Measurements from ENCODE around the gene TCHP. TPM values are rescaled to one million over a fixed set of nuclear protein-coding genes. Genes with fewer than 3 reads are reported as not detected.

The TCHP gene
- total and polyA plus RNA-seq, 12 donors, result 7.0 to 14.1 (median 9.1) TPM

DNA sequence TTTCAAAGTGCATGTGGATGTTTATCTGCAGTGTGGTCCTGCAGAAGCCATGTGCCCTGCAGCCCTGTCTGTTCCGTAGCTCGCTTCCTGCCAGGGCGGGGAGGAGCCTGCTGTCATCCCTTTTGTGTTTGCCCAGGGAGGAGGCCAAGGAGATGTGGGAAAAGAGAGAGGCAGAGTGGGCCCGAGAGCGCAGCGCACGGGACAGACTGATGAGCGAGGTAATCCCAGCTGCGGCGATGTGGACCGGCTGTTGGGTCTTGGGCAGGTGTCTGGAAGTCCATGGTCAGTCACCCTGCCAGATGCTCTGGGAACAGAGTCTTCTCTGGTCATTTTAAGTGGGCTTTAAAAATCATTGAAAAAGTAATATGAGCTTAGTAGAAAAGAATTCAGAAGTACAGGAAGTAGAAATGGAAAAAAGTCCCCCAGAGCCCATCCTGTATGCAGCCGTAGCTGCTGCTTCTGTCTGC lies 12.8 kb downstream of the TCHP start:
- H3K36me3 ChIP-seq, result peaks cover 3 to 100% (median 56%) of the 10 kb centered on the region in 9 donors
- peak overlapping the region in 3 of 10 donors; percentile 35 to 41 (median 39) for H3K27ac ChIP-seq
- H3K27me3 ChIP-seq, result no peaks in the 10 kb centered on the region
- no peaks in the 10 kb centered on the region for H3K9me3 ChIP-seq
- intact Hi-C loops (cut with DNase I), result no loop called here
- H3K4me3 ChIP-seq, result no peak overlapping the region
- DNase-seq (peak in 1 of 2 donors; percentile 38), ATAC-seq (peak in 5 of 8 donors; percentile 10 to 77 (median 44))
- H3K4me1 ChIP-seq, result peaks cover 0 to 4% (median 0%) of the 10 kb centered on the region in 9 donors
- 67 to 75% methylated on average over 12 of the region's 12 CpGs for WGBS, 2 donors
- TF ChIP-seq, protein P1, sequence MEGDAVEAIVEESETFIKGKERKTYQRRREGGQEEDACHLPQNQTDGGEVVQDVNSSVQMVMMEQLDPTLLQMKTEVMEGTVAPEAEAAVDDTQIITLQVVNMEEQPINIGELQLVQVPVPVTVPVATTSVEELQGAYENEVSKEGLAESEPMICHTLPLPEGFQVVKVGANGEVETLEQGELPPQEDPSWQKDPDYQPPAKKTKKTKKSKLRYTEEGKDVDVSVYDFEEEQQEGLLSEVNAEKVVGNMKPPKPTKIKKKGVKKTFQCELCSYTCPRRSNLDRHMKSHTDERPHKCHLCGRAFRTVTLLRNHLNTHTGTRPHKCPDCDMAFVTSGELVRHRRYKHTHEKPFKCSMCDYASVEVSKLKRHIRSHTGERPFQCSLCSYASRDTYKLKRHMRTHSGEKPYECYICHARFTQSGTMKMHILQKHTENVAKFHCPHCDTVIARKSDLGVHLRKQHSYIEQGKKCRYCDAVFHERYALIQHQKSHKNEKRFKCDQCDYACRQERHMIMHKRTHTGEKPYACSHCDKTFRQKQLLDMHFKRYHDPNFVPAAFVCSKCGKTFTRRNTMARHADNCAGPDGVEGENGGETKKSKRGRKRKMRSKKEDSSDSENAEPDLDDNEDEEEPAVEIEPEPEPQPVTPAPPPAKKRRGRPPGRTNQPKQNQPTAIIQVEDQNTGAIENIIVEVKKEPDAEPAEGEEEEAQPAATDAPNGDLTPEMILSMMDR (IDR thresholded peaks at IDR 0.05), result no peak

DNA sequence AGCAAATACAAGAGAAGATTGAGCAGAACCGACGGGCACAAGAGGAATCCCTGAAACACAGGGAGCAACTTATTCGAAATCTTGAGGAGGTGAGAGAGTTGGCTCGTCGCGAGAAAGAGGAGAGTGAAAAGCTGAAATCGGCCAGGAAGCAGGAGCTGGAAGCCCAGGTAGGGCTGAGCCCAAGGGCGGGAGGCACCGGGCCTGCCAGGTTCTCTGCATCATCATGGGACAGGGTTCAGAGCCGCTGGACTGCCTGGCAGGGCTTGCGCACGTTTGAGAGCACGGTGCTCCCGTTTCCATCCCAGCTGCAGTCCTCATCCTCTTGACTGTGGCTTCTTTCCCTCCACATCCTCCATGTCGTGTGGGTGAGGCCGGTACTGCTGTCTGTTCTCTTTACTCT lies 14.4 kb downstream of the TCHP start:
- no peak for ATAC-seq

DNA sequence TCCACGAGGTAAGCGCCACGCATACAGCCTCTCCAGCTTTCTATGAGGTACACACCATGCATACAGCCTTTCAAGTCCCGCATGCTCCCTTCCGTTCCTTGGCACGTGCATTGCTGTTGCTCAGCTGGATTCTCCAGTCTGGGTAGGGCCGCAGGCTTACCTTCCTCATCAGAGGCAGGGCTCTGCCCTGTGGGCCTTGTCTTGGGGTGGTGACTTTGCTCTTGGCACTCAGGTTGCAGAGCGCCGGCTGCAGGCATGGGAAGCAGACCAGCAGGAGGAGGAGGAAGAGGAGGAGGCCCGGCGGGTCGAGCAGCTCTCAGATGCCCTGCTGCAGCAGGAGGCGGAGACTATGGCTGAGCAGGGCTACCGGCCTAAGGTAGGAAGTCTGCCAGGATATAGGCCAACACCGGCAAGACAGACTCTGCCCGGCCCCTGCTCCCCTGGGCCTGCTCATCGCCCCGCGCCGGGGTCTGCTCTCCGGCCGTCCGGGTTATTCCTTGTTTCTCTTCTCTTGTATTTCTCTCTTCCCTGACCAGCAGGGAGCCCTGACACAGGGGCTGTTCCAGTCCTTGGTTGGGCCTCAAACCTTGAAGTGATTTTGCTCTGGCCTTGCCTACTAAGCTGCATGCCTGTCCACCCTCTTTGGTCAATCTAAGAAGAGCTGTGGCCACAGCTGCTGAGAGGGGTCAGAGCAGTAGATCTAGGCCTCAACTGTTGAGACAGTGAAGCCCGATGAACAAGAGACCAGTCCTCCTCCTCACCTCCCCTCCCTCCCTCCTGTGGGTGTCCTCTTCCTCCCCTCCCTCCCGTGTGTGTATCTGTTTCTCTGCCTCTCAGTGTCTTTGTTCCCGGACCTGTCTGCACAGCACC lies 15.3 kb downstream of the TCHP start:
- no peak overlapping the region for H3K4me3 ChIP-seq
- intact Hi-C loops (cut with DNase I), result no loop called here
- TF ChIP-seq, protein P1 (IDR thresholded peaks at IDR 0.05), result no peak
- DNase-seq, result no peak
- ATAC-seq, result no peak
- 87 to 88% methylated on average over 26 of the region's 26 CpGs for WGBS, 2 donors
- H3K36me3 ChIP-seq, result peaks cover 3 to 100% (median 54%) of the 10 kb centered on the region in 9 donors
- no peaks in the 10 kb centered on the region for H3K9me3 ChIP-seq
- H3K4me1 ChIP-seq, result peaks cover 0 to 4% (median 0%) of the 10 kb centered on the region in 9 donors
- no peak overlapping the region for H3K27ac ChIP-seq
- no peaks in the 10 kb centered on the region for H3K27me3 ChIP-seq

More for the DNA sequence above, 14.4 kb downstream of the TCHP start:
- DNase-seq, result no peak
- TF ChIP-seq, protein P1 (IDR thresholded peaks at IDR 0.05), result no peak
- H3K4me1 ChIP-seq, result peaks cover 0 to 4% (median 0%) of the 10 kb centered on the region in 9 donors
- H3K36me3 ChIP-seq, result peaks cover 3 to 100% (median 52%) of the 10 kb centered on the region in 9 donors
- 94 to 96% methylated on average over 16 of the region's 16 CpGs for WGBS, 2 donors
- H3K27ac ChIP-seq, result no peak overlapping the region
- intact Hi-C loops (cut with DNase I), result no loop called here
- H3K9me3 ChIP-seq, result no peaks in the 10 kb centered on the region
- H3K27me3 ChIP-seq, result no peaks in the 10 kb centered on the region
- H3K4me3 ChIP-seq, result no peak overlapping the region

DNA sequence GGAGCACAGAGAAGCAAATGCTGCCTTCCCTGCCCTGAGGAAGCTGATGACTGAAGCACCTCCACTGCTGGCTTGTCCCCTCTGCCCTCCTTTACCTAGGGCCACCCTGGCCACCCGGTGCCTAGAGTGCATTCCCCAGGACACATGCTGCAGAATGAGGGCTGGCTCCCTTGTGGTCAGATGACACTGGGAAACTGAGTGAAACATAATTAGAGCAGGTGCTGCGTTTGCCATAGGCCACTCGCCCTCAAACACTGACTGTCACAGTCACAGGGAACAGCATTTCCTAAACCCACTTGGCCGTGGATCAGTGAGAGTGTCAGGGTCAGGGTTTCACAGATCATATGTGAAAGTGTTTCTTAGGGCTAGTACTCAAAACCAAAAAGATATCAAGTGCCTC lies 16.0 kb downstream of the TCHP start:
- Histone ChIP-seq H3K4me1 (peaks cover 0 to 4% (median 0%) of the 10 kb centered on the region in 9 donors), H3K36me3 (peaks cover 3 to 100% (median 50%) of the 10 kb centered on the region in 9 donors), H3K27me3 (no peaks in the 10 kb centered on the region), H3K9me3 (no peaks in the 10 kb centered on the region), H3K4me3 (no peak overlapping the region), H3K27ac (no peak overlapping the region)
- intact Hi-C loops (cut with DNase I), result no loop called here
- DNase-seq, result no peak
- ATAC-seq, result no peak
- TF ChIP-seq, protein P1 (IDR thresholded peaks at IDR 0.05), result no peak
- WGBS, 2 donors, result 91 to 92% methylated on average over 4 of the region's 4 CpGs
